HTR-8/SVneo (cell line): Measurements from ENCODE around the gene DNAI2.

Experiments used
- DNase-seq: peaks from one replicate; pipeline ENCODE4 v3.0.0; 2011; ENCODE audit warnings: low spot score, mixed read lengths; ENCODE audit not compliant: insufficient read length
- FAIRE-seq: peaks from 2 replicates; lab custom pipeline; 2011; peaks lifted over from hg19 to GRCh38; lab: Jason Lieb, UNC

DNAI2 gene

DNA sequence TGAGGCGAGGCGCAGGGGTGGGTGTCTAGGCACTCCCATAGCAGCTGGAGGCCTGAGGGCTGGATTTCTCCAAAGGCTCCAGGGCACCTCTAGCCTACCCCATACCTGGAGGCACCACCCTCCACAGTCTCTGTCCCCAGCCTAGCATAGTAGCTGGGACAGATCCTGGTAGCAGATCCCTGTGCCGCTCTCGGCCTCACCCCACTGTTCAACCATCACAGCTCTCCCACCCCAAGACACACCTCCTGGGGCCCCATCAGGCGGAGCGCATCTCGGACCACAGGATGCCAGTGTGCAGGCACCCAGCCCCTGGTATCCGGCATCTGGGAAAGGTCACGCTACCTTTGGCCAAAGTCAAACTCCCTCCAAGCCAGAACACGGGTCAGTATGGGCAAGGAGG lies 80.5 kb downstream of the DNAI2 start:
- FAIRE-seq = no peak
- DNase-seq = no peak

- FAIRE-seq (no peak), DNase-seq (no peak)
Measured at GRCh38 chr17:74355065-74355464, 81.0 kb downstream of the DNAI2 start.

DNA sequence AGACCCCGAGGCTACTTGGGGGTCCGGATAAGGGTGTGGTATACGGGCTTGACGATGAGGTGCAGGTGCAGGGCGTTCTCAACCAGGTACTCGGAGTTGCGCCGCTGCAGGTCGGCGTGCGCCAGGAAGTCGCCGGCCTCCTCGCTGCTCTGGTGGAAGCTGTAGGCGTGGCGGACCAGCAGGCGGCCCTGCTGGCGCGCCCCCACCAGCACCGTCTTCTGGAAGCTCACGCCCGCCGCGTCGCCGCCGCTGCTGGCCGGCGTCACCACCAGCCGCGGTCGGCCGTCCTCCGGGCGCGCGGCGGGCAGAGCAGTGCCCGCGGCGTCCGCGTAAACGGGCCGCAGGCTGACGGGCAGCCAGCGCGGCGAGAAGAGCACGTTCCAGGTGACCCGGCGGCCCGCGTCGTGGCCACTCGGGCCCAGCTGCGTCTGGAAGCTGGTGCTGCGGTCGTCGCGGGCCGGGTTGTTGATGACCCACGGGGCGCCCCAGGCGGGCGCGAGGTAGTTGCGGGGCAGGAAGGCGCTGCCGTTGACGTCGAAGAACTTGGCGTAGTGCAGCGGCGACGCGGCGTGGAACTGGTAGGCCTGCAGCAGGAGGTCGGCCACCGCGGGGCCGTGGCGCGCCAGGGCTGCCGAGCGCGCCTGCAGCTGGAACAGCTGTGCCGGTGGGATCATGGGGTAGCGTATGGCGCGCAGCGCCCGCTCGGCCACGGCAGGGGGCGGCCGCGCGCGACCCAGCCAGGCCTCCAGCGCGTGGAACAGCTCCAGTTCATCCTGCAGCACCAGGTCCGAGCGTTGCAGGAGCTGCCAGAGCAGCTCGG lies 82.8 kb downstream of the DNAI2 start:
- no peak for DNase-seq

DNA sequence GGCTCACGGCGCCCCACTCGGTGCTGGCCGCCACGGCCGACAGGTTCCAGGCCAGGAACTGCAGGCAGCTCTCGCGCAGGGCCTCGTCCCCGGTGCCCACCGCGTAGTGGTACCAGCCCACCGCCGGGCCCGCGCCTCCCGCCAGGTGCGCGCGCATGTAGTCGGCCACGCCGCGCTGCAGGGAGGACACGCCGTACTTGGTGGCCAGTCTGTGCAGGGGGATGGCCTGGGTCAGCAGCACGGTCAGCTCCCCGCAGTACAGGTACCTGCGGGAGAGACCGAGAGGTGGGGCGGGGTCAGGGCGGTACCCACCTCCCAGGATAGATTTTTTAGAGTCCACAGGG lies 83.4 kb downstream of the DNAI2 start:
- DNase-seq (no peak), FAIRE-seq (no peak)

More for the DNA sequence above, 82.8 kb downstream of the DNAI2 start:
- FAIRE-seq = no peak

DNA sequence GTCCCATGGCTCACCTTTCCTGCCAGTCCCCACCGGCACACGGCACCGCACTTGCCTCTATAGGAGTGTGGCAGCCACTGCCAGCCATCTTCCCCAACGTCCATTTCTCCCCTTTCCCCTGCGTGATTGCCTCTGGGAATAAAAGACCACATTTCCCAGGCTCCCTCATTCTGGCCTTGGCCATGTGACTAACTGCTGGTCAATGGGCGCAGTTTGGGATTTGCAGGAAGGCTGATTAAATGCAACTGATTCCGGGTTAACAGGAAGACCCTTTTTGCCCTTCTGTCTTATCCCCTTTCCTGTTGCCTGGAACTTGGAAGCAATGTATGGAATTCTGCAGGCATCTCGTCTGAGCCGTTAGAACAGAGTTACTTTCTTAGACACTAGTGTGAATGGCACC lies 84.7 kb downstream of the DNAI2 start:
- FAIRE-seq = no peak
- DNase-seq = no peak

DNA sequence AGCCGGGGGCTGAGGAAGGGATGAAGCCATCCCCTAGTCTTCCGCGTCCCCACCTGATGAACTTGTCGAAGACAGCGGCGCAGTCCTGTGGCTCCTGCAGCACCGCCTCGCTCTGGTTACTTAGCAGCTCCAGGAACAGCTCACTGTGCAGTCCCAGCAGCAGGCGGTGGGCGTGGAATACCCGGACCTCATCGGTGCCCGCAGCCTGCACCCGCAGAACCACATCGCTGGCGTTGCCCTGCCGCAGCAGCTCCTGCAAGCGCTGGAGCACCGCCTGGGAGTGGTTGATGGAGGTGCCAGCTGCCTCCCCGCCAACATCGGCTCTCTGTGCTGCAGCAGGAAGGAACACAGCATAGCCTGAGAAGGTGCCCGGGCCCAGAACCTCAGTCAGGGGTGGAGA lies 85.9 kb downstream of the DNAI2 start:
- DNase-seq (no peak), FAIRE-seq (no peak)

DNA sequence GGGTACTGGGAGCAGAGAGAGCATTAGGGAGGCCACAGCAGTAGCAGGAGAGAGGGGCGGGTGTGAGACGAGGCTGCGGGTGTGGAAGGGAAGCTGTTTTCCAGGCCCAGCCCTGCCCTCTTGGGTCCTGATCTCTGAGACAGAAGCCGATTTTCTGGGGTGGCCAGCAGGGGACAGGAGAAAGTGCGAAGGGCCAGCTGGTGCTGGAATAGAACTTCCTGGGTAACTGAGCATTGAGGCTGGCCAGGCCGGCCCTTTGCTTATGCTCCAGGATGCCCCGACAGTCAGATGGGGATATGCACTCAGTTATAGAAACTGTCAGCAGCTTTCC lies 86.8 kb downstream of the DNAI2 start:
- FAIRE-seq (no peak), DNase-seq (no peak)

DNA sequence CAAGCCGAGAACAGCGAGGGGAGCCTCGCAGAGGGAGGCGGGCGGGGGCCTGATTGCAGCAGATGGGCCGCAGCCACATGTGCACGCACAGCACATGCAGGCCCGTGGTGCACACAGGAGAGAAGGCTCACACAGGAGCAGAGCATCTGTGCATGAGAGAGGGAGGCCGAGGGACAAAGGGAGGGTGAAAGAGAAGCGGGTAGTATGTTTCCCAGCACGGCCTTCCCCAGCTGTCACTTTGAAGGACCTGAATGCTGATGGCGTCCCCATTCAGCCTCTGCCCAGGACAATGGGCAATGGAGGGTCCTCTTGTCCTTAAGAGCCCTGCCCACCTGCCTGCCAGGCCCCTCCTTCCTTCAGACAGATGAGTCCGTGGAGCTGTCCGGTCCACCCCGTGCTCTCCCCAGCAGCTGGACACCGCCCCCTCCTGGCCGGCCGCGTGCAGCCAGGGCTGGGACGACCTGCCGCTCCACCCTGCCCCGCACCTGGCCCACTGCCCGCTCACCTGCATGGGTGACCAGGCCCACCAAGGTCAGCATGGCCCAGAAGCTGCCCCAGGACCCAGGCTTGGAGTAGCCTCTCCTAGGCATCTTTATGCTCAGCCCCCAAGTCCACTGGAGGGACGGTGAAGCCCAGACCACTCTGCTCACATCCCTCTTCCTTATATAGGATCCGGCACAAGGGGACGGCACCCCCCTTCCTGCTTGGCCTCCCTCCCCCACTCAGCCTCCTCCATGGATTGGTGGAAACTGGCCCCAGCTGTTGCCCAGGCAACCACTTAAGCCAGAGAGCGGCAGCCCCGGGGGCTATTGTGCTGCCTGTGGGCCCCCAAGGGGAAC lies 87.4 kb downstream of the DNAI2 start, which contains the start of gene BTBD17:
BTBD17 (minus strand) TSS at position 639 of the 839 bp plus-strand sequence; CDS start at position 590, 49 bp downstream.
- no peak for FAIRE-seq
- DNase-seq = no peak

DNA sequence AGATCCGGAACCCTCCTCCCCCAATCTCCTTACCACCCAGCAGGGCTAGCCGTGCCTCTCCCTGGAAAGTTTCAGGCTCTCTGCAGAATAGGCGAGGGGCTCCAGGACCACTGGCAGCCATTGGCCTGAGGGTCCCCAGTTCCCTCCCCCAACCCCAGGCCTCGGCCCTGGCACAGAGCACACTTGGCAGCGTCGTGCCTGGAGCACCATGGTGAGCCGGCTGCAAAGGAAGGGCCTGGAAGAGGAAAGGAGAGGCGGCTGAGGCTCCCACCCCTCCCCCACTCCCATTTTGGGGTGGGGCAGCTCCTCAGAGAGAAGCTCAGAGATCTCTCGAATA lies 88.0 kb downstream of the DNAI2 start:
- no peak for DNase-seq
- FAIRE-seq = no peak

GRCh38 chr17:74362810-74363498 lies 88.9 kb downstream of the DNAI2 start:
- FAIRE-seq = no peak
- no peak for DNase-seq
